Measurements from ENCODE around the gene NDRG3.
A peak's percentile ranks its signal among the peaks of the same experiment; 100 is the strongest.

NDRG3 gene

GRCh38 chr20:36606158-36607066 is 139.5 kb downstream of the NDRG3 start:
- peak overlapping the region; percentile 95 for H3K4me3 ChIP-seq (replicated peaks; ENCODE audit: low read depth, low read length)
- no peak for TF ChIP-seq CTCF (IDR thresholded peaks at IDR 0.05; ENCODE audit: low read length, missing control alignments)
- peak; percentile 59 for DNase-seq (ENCODE audit: low read depth)

- peak; percentile 88 for TF ChIP-seq CTCF (IDR thresholded peaks at IDR 0.05; ENCODE audit: low read length, missing control alignments)
- peak; percentile 99 for DNase-seq (ENCODE audit: low read depth)
- H3K4me3 ChIP-seq (replicated peaks; ENCODE audit: low read depth, low read length), result peak within 1 kb of the TSS; percentile 95
These were observed 140.3 kb downstream of the NDRG3 start, which contains the start of gene RAB5IF for GRCh38 chr20:36605399-36606157. RAB5IF (plus strand) TSS chr20:36605779; CDS start chr20:36605952, 173 bp downstream.

GRCh38 chr20:36604952-36605398 is 140.9 kb downstream of the NDRG3 start:
- DNase-seq (ENCODE audit: low read depth), result no peak
- no peak for TF ChIP-seq CTCF (IDR thresholded peaks at IDR 0.05; ENCODE audit: low read length, missing control alignments)
- H3K4me3 ChIP-seq (replicated peaks; ENCODE audit: low read depth, low read length), result peak overlapping the region; percentile 40

All from fibroblast of pulmonary artery (primary cell).